SK-N-SH (cell line): ENCODE data around the gene KYNU. TPM values are rescaled to one million over a fixed set of nuclear protein-coding genes. Genes with fewer than 3 reads are reported as not detected.

Experiments
- CTCF ChIA-PET: fragments of 300-600, 350-600 bp; formaldehyde crosslinking; extraction: SDS; loops from one replicate; lab custom pipeline; 2021; lab: Yijun Ruan, JAX
- POLR2A ChIA-PET: fragments of 350-600 bp; sonication (Branson Sonifier 250); formaldehyde crosslinking; extraction: SDS; loops from one replicate; lab custom pipeline; 2020; ENCODE audit warnings: antibody characterized with exemption, inconsistent platforms; lab: Yijun Ruan, JAX
- DNase-seq: peaks from one replicate; pipeline ENCODE4 v3.0.0; 2012
- H2AFZ ChIP-seq: fragments of 200-600 bp; sonication (generic); 2 replicates; pipeline ENCODE4 v1.8.1; 2016; ENCODE audit warnings: antibody characterized with exemption, mild to moderate bottlenecking, low read depth
- H3F3A ChIP-seq: fragments of 200-600 bp; sonication (generic); replicated peaks from 2 replicates; pipeline ENCODE3; 2016; ENCODE audit warnings: antibody characterized with exemption, mild to moderate bottlenecking; ENCODE audit not compliant: insufficient read depth
- H3K27ac ChIP-seq, 2 experiments: fragments of 200-500 bp in 1 of 2; fragments of 200-600 bp in 1 of 2; sonication (Bioruptor generic) in 1 of 2; sonication (generic), shearing (Covaris generic) in 1 of 2; 2 replicates each; pipeline versions ENCODE4 v1.5.1 to v1.6.1; 2014 to 2016; ENCODE audit warnings: low read depth in 2 of 2, inconsistent platforms in 1 of 2, low read length in 1 of 2, mild to moderate bottlenecking in 1 of 2, mixed read lengths in 1 of 2
- H3K27me3 ChIP-seq: fragments of 200-600 bp; sonication (generic), shearing (Covaris generic); 2 replicates; pipeline ENCODE4 v1.6.1; 2016; ENCODE audit warnings: mixed run types; ENCODE audit not compliant: insufficient read depth
- H3K36me3 ChIP-seq, 2 experiments: fragments of 200-500 bp in 1 of 2; fragments of 200-600 bp in 1 of 2; sonication (Bioruptor generic) in 1 of 2; sonication (generic) in 1 of 2; replicated peaks in 1 of 2; 2 replicates each; pipeline versions ENCODE3 to v1.5.1; 2014 to 2016; ENCODE audit warnings: low read length in 1 of 2, mild to moderate bottlenecking in 1 of 2; ENCODE audit not compliant: insufficient read depth in 2 of 2, control insufficient read depth in 1 of 2
- H3K4me1 ChIP-seq, 2 experiments: fragments of 200-500 bp in 1 of 2; fragments of 200-600 bp in 1 of 2; sonication (Bioruptor generic) in 1 of 2; sonication (generic), shearing (Covaris generic) in 1 of 2; 2 replicates each; pipeline versions ENCODE4 v1.5.1 to v1.6.1; 2014 to 2016; ENCODE audit warnings: low read depth in 1 of 2, low read length in 1 of 2, mixed run types in 1 of 2; ENCODE audit not compliant: insufficient read depth in 2 of 2, control insufficient read depth in 1 of 2
- H3K4me2 ChIP-seq: fragments of 200-600 bp; sonication (generic), shearing (Covaris generic); 2 replicates; pipeline ENCODE4 v1.6.1; 2017; ENCODE audit warnings: mixed run types
- H3K4me3 ChIP-seq, 2 experiments: fragments of 200-500 bp in 1 of 2; fragments of 200-600 bp in 1 of 2; sonication (Bioruptor generic) in 1 of 2; sonication (generic), shearing (Covaris generic) in 1 of 2; 2 replicates each; pipeline versions ENCODE4 v1.5.1 to v1.8.1; 2014 to 2016; ENCODE audit warnings: low read depth in 2 of 2, inconsistent platforms in 1 of 2, low read length in 1 of 2, mild to moderate bottlenecking in 1 of 2, mixed read lengths in 1 of 2, moderate library complexity in 1 of 2
- H3K79me2 ChIP-seq: fragments of 200-600 bp; sonication (generic); 2 replicates; pipeline ENCODE4 v1.8.1; 2017; ENCODE audit warnings: mild to moderate bottlenecking; ENCODE audit not compliant: insufficient read depth
- H3K9ac ChIP-seq: fragments of 200-600 bp; sonication (generic); 2 replicates; pipeline ENCODE4 v1.6.1; 2017; ENCODE audit warnings: mixed run types
- H3K9me2 ChIP-seq: fragments of 200-600 bp; sonication (generic); 2 replicates; pipeline ENCODE4 v1.6.1; 2017; ENCODE audit warnings: mixed run types
- H3K9me3 ChIP-seq: fragments of 200-600 bp; sonication (generic); 2 replicates; pipeline ENCODE4 v1.6.1; 2017; ENCODE audit warnings: mixed run types, mild to moderate bottlenecking, moderate library complexity
- H4K20me1 ChIP-seq: fragments of 200-600 bp; sonication (generic); 2 replicates; pipeline ENCODE4 v1.6.1; 2017; ENCODE audit warnings: mild to moderate bottlenecking, mixed run types; ENCODE audit not compliant: insufficient read depth
- CHD2 ChIP-seq: fragments of 150-350 bp; IDR thresholded peaks from 2 replicates; pipeline ENCODE4 v1.6.1; 2018; ENCODE audit warnings: low read length; ENCODE audit not compliant: partially characterized antibody
- FOXJ3 ChIP-seq: sonication (generic); formaldehyde crosslinking; IDR thresholded peaks from 2 replicates; pipeline ENCODE4 v1.5.1; 2020; ENCODE audit warnings: mild to moderate bottlenecking, missing genetic modification reagents
- GABPA ChIP-seq: IDR thresholded peaks from 2 replicates; pipeline ENCODE4 v1.4.0; 2012; ENCODE audit warnings: low read depth, mild to moderate bottlenecking
- GATA2 ChIP-seq: sonication (generic); formaldehyde crosslinking; IDR thresholded peaks from 2 replicates; pipeline ENCODE4 v1.5.0; 2020; ENCODE audit warnings: mild to moderate bottlenecking, missing genetic modification reagents
- JUND ChIP-seq: IDR thresholded peaks from 2 replicates; pipeline ENCODE4 v1.4.0; 2012
- MXI1 ChIP-seq: IDR thresholded peaks from 2 replicates; pipeline ENCODE4 v1.6.1; 2012; ENCODE audit warnings: mild to moderate bottlenecking, low read depth, low read length, improper control_type of control experiment
- PBX3 ChIP-seq: IDR thresholded peaks from 2 replicates; pipeline ENCODE4; 2012
- POLR2AphosphoS5 ChIP-seq: IDR thresholded peaks from 2 replicates; pipeline ENCODE4 v1.6.1; 2012; ENCODE audit warnings: low read depth, low read length
- RAD21 ChIP-seq: IDR thresholded peaks from 2 replicates; pipeline ENCODE4 v1.6.1; 2012; ENCODE audit warnings: mild to moderate bottlenecking, low read length
- RCOR1 ChIP-seq: fragments of 150-350 bp; IDR thresholded peaks from 2 replicates; pipeline ENCODE4 v1.6.1; 2017; ENCODE audit warnings: antibody characterized with exemption, low read length
- RFX5 ChIP-seq: IDR thresholded peaks from 2 replicates; pipeline ENCODE4 v1.6.1; 2012; ENCODE audit warnings: mild to moderate bottlenecking, improper control_type of control experiment, low read length
- RXRA ChIP-seq: IDR thresholded peaks from 2 replicates; pipeline ENCODE4 v1.4.0; 2012; ENCODE audit warnings: low read depth, mild to moderate bottlenecking, borderline replicate concordance
- SIN3A ChIP-seq: IDR thresholded peaks from 2 replicates; pipeline ENCODE4 v1.6.1; 2012; ENCODE audit warnings: low read depth, mild to moderate bottlenecking, low read length, moderate library complexity, borderline replicate concordance
- SMC3 ChIP-seq: IDR thresholded peaks from 2 replicates; pipeline ENCODE4 v1.6.1; 2012; ENCODE audit warnings: low read depth, low read length, improper control_type of control experiment
- TAF1 ChIP-seq: IDR thresholded peaks from 2 replicates; pipeline ENCODE4 v1.6.1; 2012; ENCODE audit warnings: low read depth, mild to moderate bottlenecking, low read length, moderate library complexity, borderline replicate concordance
- USF1 ChIP-seq: IDR thresholded peaks from 2 replicates; pipeline ENCODE4 v1.4.0; 2012; ENCODE audit warnings: low read depth, borderline replicate concordance
- YY1 ChIP-seq: IDR thresholded peaks from 2 replicates; pipeline ENCODE4 v1.4.0; 2012; ENCODE audit warnings: low read depth, mild to moderate bottlenecking
- ZBTB33 ChIP-seq: IDR thresholded peaks from 2 replicates; pipeline ENCODE4 v1.4.0; 2012; ENCODE audit warnings: low read depth, borderline replicate concordance
- WGBS: methylation state at CpG from one replicate; pipeline ENCODE4 v1.1.6; 2017; ENCODE audit warnings: low lambda C conversion rate; 5-methylcytosine and 5-hydroxymethylcytosine counted together
- polyA plus RNA-seq, 3 experiments: library from polyadenylated mRNA; depleted of rRNA; stranded (reverse); fragments of >200 nt; gene quantifications; 2 replicates each; pipeline ENCODE4 v1.2.3, GENCODE V29; 2012

KYNU gene
- polyA plus RNA-seq, 1 of the 3 experiments (the other 2 are of a cell fraction), result not detected

GRCh38 chr2:143058851-143059250, 181.4 kb downstream of the KYNU start:
- H4K20me1 ChIP-seq, result no peaks in the 10 kb centered on the region
- no peak overlapping the region for H3K4me2 ChIP-seq
- WGBS, result 14% methylated on average over 1 of the region's 1 CpG
- no peaks in the 10 kb centered on the region for H3K9me2 ChIP-seq
- no peak for TF ChIP-seq USF1
- TF ChIP-seq TAF1, result no peak
- no peak for TF ChIP-seq FOXJ3
- no peak for TF ChIP-seq CHD2
- no peak for TF ChIP-seq PBX3
- TF ChIP-seq RCOR1, result no peak
- no peak for TF ChIP-seq GABPA
- no peak for TF ChIP-seq MXI1
- no peak for TF ChIP-seq POLR2AphosphoS5
- no peak for TF ChIP-seq RAD21
- no peak for TF ChIP-seq RFX5
- no peak for TF ChIP-seq ZBTB33
- TF ChIP-seq RXRA, result no peak
- TF ChIP-seq YY1, result no peak
- no peak for TF ChIP-seq JUND
- no peak for TF ChIP-seq SIN3A
- no peak for TF ChIP-seq SMC3
- TF ChIP-seq GATA2, result no peak
- H3K27ac ChIP-seq, result no peak overlapping the region
- H3K79me2 ChIP-seq, result no peaks in the 10 kb centered on the region
- no peak for DNase-seq
- H2AFZ ChIP-seq, result no peak overlapping the region
- no peaks in the 10 kb centered on the region for H3K4me1 ChIP-seq
- no peaks in the 10 kb centered on the region for H3K9me3 ChIP-seq
- ChIA-PET POLR2A (no interaction called here), CTCF (interaction anchor here (1.1 kb wide), 1 partner anchor 24 kb away, joined by 3 read pairs; no protein-coding TSS in a partner anchor)
- no peaks in the 10 kb centered on the region for H3K27me3 ChIP-seq
- H3K9ac ChIP-seq, result no peak overlapping the region
- H3F3A ChIP-seq, result no peaks in the 10 kb centered on the region
- no peak overlapping the region for H3K4me3 ChIP-seq
- H3K36me3 ChIP-seq, result no peaks in the 10 kb centered on the region
